ENCODE data around the gene UACA. TPM values are rescaled to one million over a fixed set of nuclear protein-coding genes. Genes with fewer than 3 reads are reported as not detected.

Gene UACA
- total and polyA plus RNA-seq, 8 donors: 4.9 to 135 (median 36.1) TPM

- Histone ChIP-seq H3K4me1 (peaks cover 0 to 11% (median 3%) of the 10 kb centered on the region in 4 donors), H3K36me3 (no peaks in the 10 kb centered on the region), H3K4me3 (no peak overlapping the region), H3K9me3 (no peaks in the 10 kb centered on the region), H3K27ac (no peak overlapping the region), H3K27me3 (no peaks in the 10 kb centered on the region)
- TF ChIP-seq POLR2A (IDR thresholded peaks at IDR 0.05) (no peak), POLR2AphosphoS5 (IDR thresholded peaks at IDR 0.05) (no peak), EP300 (IDR thresholded peaks at IDR 0.05) (no peak), CTCF (IDR thresholded peaks at IDR 0.05) (no peak)
- intact Hi-C loops (cut with DNase I; ENCODE audit: low total_unique reads): no loop called here
- no peak for DNase-seq
- 90 to 92% (median 92%) methylated on average over 9 of the region's 9 CpGs for WGBS, 5 donors
Observed at GRCh38 chr15:70615435-70616310, 147.7 kb downstream of the UACA start.

- Histone ChIP-seq H3K9me3 (no peaks in the 10 kb centered on the region), H3K4me3 (no peak overlapping the region), H3K4me1 (peaks cover 0 to 11% (median 3%) of the 10 kb centered on the region in 4 donors), H3K27ac (no peak overlapping the region), H3K27me3 (no peaks in the 10 kb centered on the region), H3K36me3 (no peaks in the 10 kb centered on the region)
- intact Hi-C loops (cut with DNase I; ENCODE audit: low total_unique reads): no loop called here
- no peak for DNase-seq
- TF ChIP-seq POLR2AphosphoS5 (IDR thresholded peaks at IDR 0.05): no peak
- no peak for TF ChIP-seq EP300 (IDR thresholded peaks at IDR 0.05)
- no peak for TF ChIP-seq CTCF (IDR thresholded peaks at IDR 0.05)
- no peak for TF ChIP-seq POLR2A (IDR thresholded peaks at IDR 0.05)
- 91 to 97% (median 93%) methylated on average over 3 of the region's 3 CpGs for WGBS, 5 donors
Observed at GRCh38 chr15:70614221-70614620, 149.1 kb downstream of the UACA start.

GRCh38 chr15:70613271-70613670, 150.1 kb downstream of the UACA start:
- Histone ChIP-seq H3K36me3 (no peaks in the 10 kb centered on the region), H3K4me3 (no peak overlapping the region), H3K4me1 (peaks cover 0 to 11% (median 3%) of the 10 kb centered on the region in 4 donors), H3K27me3 (no peaks in the 10 kb centered on the region), H3K27ac (no peak overlapping the region), H3K9me3 (no peaks in the 10 kb centered on the region)
- WGBS, 5 donors: 89 to 95% (median 94%) methylated on average over 2 of the region's 2 CpGs
- no peak for DNase-seq
- intact Hi-C loops (cut with DNase I; ENCODE audit: low total_unique reads): no loop called here
- no peak for TF ChIP-seq CTCF (IDR thresholded peaks at IDR 0.05)
- no peak for TF ChIP-seq POLR2A (IDR thresholded peaks at IDR 0.05)
- no peak for TF ChIP-seq POLR2AphosphoS5 (IDR thresholded peaks at IDR 0.05)
- TF ChIP-seq EP300 (IDR thresholded peaks at IDR 0.05): no peak

- no peak for TF ChIP-seq EP300 (IDR thresholded peaks at IDR 0.05)
- no peak for TF ChIP-seq POLR2A (IDR thresholded peaks at IDR 0.05)
- no peak for TF ChIP-seq CTCF (IDR thresholded peaks at IDR 0.05)
- TF ChIP-seq POLR2AphosphoS5 (IDR thresholded peaks at IDR 0.05): no peak
- intact Hi-C loops (cut with DNase I; ENCODE audit: low total_unique reads): no loop called here
- H3K27me3 ChIP-seq: no peaks in the 10 kb centered on the region
- H3K36me3 ChIP-seq: no peaks in the 10 kb centered on the region
- DNase-seq: no peak
- H3K9me3 ChIP-seq: no peaks in the 10 kb centered on the region
- WGBS, 5 donors: 93 to 97% (median 97%) methylated on average over 4 of the region's 4 CpGs
- H3K4me3 ChIP-seq: no peak overlapping the region
- H3K4me1 ChIP-seq: peaks cover 0 to 3% (median under 1%) of the 10 kb centered on the region in 4 donors
- no peak overlapping the region for H3K27ac ChIP-seq
Observed at GRCh38 chr15:70611286-70611685, 152.1 kb downstream of the UACA start.

Data from stomach (tissue), 9 donors.